Activated T-cell treated with anti-CD3 and anti-CD28 coated beads, Interleukin-2, amount 50 U/mL, for 4 hours (primary cell): ENCODE results near the gene CSNK2B. TPM values are rescaled to one million over a fixed set of nuclear protein-coding genes. Genes with fewer than 3 reads are reported as not detected.

Experiments used
- ATAC-seq, 2 donors: fragments of 200-7000 bp; cut with Tn5 transposase; one replicate each; pipeline ENCODE4 v1.10.0; 2021
- DNase-seq: peaks from one replicate; pipeline ENCODE4 v3.0.0-alpha.2; 2020
- H3K27me3 Mint-ChIP-seq: one replicate; pipeline ENCODE4 v1.8.0; 2021; ENCODE audit warnings: low read depth, mixed read lengths
- H3K36me3 Mint-ChIP-seq: one replicate; pipeline ENCODE4 v1.8.0; 2022; ENCODE audit warnings: mixed read lengths; ENCODE audit not compliant: insufficient read depth
- H3K4me1 Mint-ChIP-seq: one replicate; pipeline ENCODE4 v1.8.0; 2021; ENCODE audit warnings: low read depth, mixed read lengths
- H3K4me3 Mint-ChIP-seq: one replicate; pipeline ENCODE4 v1.8.0; 2021; ENCODE audit warnings: mild to moderate bottlenecking, moderate library complexity, mixed read lengths
- H3K9me3 Mint-ChIP-seq: one replicate; pipeline ENCODE4 v1.8.0; 2021; ENCODE audit warnings: mixed read lengths
- total RNA-seq, 3 donors: library from RNA; stranded (reverse); gene quantifications; one replicate each; pipeline ENCODE4 v1.2.1, GENCODE V29; 2021

CSNK2B gene
- total RNA-seq, 3 donors from 2014 or later: 301 to 311 (median 307) TPM

DNA sequence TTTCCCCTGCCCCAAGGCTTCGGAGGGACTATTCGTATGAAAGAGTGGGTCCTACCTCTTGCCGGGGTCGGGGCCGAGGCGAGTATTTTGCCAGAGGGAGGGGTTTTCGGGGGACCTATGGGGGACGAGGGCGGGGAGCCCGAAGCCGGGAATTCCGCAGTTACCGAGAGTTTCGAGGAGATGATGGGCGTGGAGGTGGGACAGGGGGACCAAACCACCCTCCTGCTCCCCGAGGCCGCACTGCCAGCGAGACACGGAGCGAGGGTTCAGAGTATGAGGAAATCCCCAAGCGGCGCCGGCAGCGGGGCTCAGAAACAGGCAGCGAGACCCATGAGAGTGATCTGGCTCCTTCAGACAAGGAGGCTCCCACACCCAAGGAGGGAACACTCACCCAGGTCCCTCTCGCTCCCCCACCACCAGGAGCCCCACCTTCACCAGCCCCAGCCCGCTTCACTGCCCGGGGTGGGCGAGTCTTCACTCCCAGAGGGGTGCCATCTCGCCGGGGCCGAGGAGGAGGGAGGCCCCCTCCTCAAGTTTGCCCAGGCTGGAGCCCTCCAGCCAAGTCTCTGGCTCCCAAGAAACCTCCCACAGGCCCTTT is 34.1 kb upstream of the CSNK2B start:
- Mint-ChIP-seq H3K27me3 (no peaks in the 10 kb centered on the region), H3K9me3 (no peaks in the 10 kb centered on the region), H3K4me1 (no peaks in the 10 kb centered on the region), H3K36me3 (peaks cover 50% of the 10 kb centered on the region), H3K4me3 (no peak overlapping the region)
- DNase-seq (no peak), ATAC-seq (no peak)

DNA sequence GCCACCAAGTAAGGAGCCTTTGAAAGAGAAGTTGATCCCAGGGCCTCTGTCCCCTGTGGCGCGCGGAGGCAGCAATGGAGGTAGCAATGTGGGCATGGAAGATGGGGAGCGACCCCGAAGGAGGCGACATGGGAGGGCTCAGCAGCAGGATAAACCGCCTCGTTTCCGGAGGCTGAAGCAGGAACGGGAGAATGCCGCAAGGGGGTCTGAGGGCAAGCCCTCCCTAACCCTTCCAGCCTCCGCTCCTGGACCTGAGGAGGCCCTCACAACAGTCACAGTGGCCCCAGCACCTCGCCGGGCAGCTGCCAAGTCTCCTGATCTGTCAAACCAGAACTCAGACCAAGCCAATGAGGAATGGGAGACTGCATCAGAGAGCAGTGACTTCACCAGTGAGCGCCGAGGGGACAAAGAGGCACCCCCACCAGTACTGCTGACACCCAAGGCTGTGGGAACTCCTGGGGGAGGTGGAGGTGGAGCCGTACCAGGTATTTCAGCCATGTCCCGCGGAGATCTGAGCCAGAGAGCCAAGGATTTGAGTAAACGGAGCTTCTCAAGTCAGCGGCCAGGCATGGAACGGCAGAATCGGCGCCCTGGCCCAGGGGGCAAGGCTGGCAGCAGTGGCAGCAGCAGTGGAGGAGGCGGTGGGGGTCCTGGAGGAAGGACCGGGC is 33.5 kb upstream of the CSNK2B start:
- no peak for ATAC-seq
- H3K36me3 Mint-ChIP-seq: peaks cover 51% of the 10 kb centered on the region
- no peaks in the 10 kb centered on the region for H3K27me3 Mint-ChIP-seq
- H3K4me3 Mint-ChIP-seq: no peak overlapping the region
- DNase-seq: no peak
- H3K4me1 Mint-ChIP-seq: no peaks in the 10 kb centered on the region
- H3K9me3 Mint-ChIP-seq: no peaks in the 10 kb centered on the region

DNA sequence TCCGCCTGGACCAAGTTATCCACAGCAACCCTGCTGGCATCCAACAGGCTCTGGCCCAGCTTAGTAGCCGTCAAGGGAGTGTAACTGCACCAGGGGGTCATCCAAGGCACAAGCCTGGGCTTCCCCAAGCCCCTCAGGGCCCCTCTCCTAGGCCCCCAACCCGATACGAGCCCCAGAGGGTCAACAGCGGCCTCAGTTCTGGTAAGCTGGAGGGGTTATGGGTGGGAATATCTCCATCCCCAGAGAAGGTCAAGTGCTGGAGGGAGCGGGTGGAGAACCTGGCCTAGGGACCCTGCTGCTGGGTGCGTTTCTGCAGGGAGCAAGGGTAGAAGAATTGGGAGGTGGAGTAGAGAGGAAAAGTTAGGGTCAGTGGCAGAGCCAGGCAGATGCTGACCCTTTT is 32.4 kb upstream of the CSNK2B start:
- no peak for ATAC-seq
- DNase-seq: no peak
- Mint-ChIP-seq H3K4me1 (no peaks in the 10 kb centered on the region), H3K4me3 (no peak overlapping the region), H3K9me3 (no peaks in the 10 kb centered on the region), H3K36me3 (peaks cover 42% of the 10 kb centered on the region), H3K27me3 (no peaks in the 10 kb centered on the region)

DNA sequence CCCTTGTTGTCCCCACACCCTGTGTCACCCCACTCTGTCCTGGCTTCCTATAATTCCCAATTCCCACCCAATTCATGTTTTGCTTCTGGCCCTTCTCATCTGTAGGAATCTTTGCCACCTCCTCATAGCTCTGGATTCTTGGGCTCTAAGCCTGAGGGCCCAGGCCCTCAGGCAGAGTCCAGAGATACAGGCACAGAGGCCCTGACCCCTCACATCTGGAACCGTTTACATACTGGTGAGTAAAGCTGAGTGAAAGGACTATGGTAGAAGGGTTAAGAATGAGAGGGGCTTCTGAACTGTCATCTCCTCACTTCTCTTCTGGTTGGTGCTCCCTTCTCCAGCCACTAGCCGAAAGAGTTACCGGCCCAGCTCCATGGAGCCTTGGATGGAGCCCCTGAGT is 31.7 kb upstream of the CSNK2B start:
- H3K4me3 Mint-ChIP-seq: no peak overlapping the region
- no peak for DNase-seq

DNA sequence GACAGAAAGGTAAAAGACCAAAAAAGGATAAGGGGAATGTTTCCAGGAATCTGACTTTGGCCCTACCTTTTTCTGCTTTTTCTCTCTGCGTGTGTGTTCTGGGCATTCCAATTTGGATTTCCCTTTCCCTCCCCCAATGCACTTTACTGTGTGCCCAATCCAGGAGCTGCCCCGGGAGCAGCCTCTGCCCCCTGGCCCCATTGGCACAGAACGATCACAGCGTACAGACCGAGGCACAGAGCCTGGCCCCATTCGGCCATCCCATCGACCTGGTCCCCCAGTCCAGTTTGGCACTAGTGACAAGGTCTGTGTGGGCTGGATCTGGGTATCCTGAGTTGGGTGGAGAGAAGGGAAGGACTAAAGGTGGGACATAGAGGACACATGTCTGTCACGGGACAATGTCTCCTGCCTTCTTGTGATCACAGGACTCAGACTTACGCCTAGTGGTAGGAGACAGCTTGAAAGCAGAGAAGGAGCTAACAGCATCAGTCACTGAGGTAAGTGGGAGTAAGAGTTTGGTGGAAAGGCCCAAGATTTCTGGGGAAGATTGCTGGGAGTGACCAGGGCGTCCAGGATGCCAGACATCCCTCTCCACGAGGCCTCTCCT is 30.8 kb upstream of the CSNK2B start:
- Mint-ChIP-seq H3K36me3 (peaks cover 45% of the 10 kb centered on the region), H3K4me3 (no peak overlapping the region), H3K27me3 (no peaks in the 10 kb centered on the region), H3K9me3 (no peaks in the 10 kb centered on the region), H3K4me1 (peaks cover 5% of the 10 kb centered on the region)
- ATAC-seq (no peak), DNase-seq (no peak)

More for the DNA sequence above, 31.7 kb upstream of the CSNK2B start:
- Mint-ChIP-seq H3K4me1 (no peaks in the 10 kb centered on the region), H3K36me3 (peaks cover 43% of the 10 kb centered on the region), H3K27me3 (no peaks in the 10 kb centered on the region), H3K9me3 (no peaks in the 10 kb centered on the region)
- no peak for ATAC-seq

DNA sequence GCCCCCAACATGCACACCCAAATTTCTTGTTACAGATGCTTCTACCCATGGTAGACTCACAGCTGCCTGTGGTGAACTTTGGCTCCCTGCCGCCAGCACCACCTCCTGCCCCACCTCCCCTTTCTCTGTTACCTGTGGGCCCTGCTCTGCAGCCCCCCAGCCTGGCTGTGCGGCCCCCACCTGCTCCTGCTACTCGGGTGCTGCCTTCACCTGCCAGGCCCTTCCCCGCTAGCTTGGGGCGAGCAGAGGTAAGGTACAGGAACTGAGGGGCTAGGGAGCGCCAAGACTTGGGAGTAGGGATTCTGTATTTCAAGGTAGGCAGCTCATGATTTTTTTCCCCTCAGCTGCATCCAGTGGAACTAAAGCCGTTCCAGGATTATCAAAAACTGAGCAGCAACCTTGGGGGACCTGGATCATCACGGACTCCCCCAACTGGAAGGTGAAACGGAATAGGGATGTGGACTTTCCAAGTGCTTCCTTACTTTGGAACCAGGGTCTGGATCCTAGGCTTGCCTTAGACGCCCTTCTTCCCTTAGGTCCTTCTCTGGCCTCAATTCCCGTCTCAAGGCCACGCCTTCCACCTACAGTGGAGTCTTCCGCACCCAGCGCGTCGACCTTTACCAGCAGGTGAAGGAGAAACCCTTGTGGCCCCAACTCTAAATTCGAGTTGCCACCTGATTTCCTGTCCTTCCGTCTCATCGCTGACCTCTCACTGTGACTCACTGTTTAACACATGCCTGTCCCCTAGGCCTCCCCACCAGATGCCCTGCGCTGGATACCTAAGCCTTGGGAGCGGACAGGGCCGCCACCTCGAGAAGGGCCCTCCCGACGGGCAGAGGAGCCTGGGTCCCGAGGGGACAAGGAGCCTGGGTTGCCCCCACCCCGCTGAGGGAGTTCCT is 28.9 kb upstream of the CSNK2B start:
- Mint-ChIP-seq H3K4me1 (peaks cover 5% of the 10 kb centered on the region), H3K36me3 (peaks cover 43% of the 10 kb centered on the region), H3K4me3 (no peak overlapping the region), H3K27me3 (no peaks in the 10 kb centered on the region), H3K9me3 (no peaks in the 10 kb centered on the region)
- DNase-seq (no peak), ATAC-seq (no peak)

DNA sequence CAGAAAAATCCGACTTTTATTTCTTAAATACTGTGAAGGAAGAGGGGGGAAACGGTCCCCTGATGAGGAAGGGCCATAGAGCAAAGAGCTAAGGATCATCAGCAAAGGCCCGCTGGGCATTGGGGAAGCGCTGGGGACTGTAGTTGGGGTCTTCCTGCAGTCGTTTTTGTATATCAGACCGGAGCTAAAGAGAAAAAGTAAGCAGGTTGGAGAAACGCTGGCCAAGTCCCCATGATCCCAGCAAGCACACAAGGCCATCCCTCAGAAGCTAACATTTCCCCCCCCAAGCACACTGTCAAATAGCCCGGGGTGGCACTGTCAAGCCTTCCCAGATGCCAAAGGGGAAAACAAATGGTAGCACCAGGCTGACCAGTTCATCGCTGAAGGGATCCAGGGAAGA is 26.8 kb upstream of the CSNK2B start:
- peak in 1 of 2 donors; percentile 8 for ATAC-seq
- Mint-ChIP-seq H3K4me3 (no peak overlapping the region), H3K36me3 (peaks cover 37% of the 10 kb centered on the region), H3K27me3 (no peaks in the 10 kb centered on the region), H3K9me3 (no peaks in the 10 kb centered on the region), H3K4me1 (peaks cover 5% of the 10 kb centered on the region)
- DNase-seq: no peak

DNA sequence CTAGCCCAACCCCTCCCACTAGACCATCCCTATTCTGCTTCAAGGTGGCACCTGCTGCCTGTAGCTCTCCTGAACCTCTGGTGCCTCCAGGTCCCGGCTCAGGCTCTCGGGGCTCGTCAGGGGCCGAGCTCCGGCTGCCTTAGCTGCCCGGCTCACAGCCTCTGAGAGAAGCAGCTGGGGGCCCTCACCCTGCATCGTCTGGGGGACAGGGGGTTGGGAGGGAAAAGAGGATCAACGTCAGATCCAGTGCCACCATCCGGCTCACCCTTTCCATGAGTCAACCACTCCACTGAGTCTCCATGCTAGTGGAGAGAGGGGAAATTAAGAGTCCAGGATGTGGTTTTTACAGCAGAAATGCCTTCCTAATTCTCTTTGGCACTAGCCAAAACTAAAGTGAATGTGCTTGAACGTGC is 26.4 kb upstream of the CSNK2B start:
- Mint-ChIP-seq H3K4me1 (peaks cover 5% of the 10 kb centered on the region), H3K4me3 (no peak overlapping the region), H3K36me3 (peaks cover 35% of the 10 kb centered on the region), H3K9me3 (no peaks in the 10 kb centered on the region), H3K27me3 (no peaks in the 10 kb centered on the region)
- peak in 1 of 2 donors; percentile 30 for ATAC-seq
- DNase-seq: no peak

DNA sequence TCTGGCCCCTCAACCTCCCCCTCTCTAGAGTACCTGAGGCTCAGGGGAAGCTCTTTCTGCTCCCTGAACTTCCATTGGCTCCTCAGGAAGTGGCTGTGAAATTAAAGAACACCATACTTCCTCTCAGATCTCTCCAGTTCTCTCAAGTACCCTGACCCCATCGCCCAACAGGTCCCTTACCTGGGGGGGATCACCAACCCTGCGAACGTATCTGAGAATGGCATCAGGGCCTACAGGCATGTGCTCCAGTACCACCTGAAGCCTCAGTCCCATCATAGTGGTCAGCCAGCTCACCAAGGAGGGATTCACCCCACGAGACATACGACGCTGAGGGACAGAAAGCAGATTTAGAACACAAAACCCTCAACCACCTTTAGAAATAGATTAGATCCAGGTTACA is 25.3 kb upstream of the CSNK2B start:
- no peaks in the 10 kb centered on the region for H3K27me3 Mint-ChIP-seq
- no peaks in the 10 kb centered on the region for H3K9me3 Mint-ChIP-seq
- peaks cover 5% of the 10 kb centered on the region for H3K4me1 Mint-ChIP-seq
- no peak for DNase-seq
- H3K36me3 Mint-ChIP-seq: peaks cover 36% of the 10 kb centered on the region
- no peak overlapping the region for H3K4me3 Mint-ChIP-seq
- ATAC-seq: no peak

DNA sequence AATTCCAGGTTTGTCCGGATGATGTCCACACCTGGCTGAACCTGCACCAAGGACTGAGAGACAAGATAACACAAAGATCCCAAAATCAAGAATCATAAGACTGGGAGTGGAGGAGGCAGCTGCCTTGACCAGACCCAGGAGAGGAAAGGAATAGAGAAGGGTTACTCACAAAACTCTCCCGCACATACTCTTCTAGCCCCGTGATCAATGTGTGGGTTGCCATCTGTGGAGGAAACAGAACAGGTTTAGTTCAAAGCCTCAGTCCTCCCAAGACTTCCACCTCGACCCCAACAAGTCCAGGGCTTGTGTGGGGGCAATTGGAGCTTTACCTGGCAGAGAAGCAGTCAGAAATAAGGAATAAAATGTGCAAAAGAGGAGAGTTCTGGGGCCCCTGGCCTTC is 24.5 kb upstream of the CSNK2B start:
- H3K4me3 Mint-ChIP-seq: no peak overlapping the region
- H3K9me3 Mint-ChIP-seq: no peaks in the 10 kb centered on the region
- H3K36me3 Mint-ChIP-seq: peaks cover 30% of the 10 kb centered on the region
- ATAC-seq (no peak), DNase-seq (no peak)
- no peaks in the 10 kb centered on the region for H3K27me3 Mint-ChIP-seq
- H3K4me1 Mint-ChIP-seq: peaks cover 5% of the 10 kb centered on the region

DNA sequence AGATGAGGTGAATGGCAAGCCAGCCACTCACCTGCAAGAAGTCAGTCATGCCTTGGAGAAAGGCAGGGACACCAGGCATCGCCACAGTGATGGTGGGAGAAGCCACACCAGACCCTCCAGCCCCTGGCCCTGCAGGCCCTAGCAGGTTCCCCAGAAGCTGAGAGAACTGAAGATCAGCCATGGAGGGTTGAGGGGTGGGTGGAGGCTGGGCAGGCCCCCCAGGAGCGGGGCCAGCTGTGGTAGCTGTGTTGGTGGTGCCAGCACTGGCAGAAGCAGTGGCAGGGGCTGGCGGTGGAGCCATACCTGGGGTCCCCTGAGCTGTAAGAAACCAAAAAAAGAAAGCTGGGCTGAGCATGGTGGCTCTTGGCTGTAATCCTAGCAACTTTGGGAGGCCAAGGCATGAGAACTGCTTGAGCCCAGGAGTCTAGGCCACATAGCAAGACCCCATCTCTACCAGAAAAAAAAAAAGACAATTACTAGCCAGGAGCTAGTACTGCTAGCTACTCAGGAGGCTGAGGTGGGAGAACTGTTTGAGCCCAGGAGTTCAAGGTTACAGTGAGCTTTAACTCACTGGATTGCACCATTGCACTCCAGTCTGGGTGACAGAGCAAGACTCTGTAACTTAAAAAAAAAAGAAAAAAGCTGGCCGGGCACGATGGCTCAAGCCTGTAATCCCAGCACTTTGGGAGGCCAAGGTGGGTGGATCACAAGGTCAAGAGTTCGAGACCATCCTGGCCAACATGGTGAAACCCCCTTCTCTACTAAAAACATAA is 22.9 kb upstream of the CSNK2B start:
- H3K9me3 Mint-ChIP-seq: no peaks in the 10 kb centered on the region
- H3K27me3 Mint-ChIP-seq: no peaks in the 10 kb centered on the region
- peaks cover 5% of the 10 kb centered on the region for H3K4me1 Mint-ChIP-seq
- no peak overlapping the region for H3K4me3 Mint-ChIP-seq
- no peak for DNase-seq
- ATAC-seq: no peak
- peaks cover 30% of the 10 kb centered on the region for H3K36me3 Mint-ChIP-seq

DNA sequence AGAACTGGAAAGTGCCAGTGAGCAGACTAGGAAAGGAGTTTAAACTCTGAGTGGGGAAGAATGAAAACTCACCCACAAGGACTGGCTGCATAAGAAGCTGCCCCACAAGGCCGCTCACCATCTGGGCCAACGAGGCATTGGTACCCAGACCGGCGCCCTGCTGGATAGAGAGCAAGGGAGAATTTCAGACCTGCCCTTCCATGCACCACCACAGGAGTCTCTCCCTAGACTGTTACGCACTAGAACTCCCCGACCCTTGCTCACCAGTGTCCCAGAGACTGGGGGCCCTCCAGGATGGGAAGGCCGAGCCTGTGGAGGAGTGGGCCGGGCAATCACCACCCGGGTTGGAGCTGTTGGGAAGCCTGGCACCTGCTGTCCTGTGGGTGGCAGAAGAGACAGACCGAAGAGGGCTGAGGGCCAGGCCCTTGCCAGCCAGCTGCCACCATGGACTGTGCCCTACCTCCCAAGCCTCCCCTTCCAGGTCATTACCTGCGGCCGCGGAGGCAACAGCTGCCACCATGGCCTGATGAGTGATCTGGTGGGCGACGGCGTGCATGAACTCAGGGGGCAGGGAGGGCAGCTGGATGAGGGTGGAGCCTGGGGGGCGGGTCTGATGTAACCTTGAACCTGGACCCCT is 21.9 kb upstream of the CSNK2B start:
- Mint-ChIP-seq H3K27me3 (no peaks in the 10 kb centered on the region), H3K4me3 (no peak overlapping the region), H3K9me3 (no peaks in the 10 kb centered on the region), H3K36me3 (peaks cover 33% of the 10 kb centered on the region), H3K4me1 (peaks cover 5% of the 10 kb centered on the region)
- no peak for ATAC-seq
- no peak for DNase-seq

DNA sequence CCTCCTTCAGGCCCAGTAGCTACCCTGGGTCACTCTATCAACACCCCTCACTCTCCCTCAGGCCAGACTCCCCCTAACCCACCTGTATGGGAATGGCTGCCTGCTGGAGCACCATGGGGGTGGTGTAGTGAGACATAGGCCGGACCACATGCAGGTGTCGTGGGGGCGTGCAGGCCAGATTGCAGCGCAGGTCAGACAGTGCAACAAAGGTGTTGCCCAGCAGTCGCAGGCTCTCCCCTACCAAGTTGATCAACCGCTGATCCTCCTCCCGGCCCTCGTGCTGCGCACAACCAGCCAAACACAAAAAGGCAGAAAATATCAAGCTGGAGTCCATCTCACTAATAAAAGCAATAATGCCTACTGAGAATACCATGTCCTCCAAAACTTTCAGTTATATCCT is 20.6 kb upstream of the CSNK2B start:
- Mint-ChIP-seq H3K4me3 (no peak overlapping the region), H3K4me1 (peaks cover 10% of the 10 kb centered on the region), H3K27me3 (no peaks in the 10 kb centered on the region), H3K36me3 (peaks cover 38% of the 10 kb centered on the region), H3K9me3 (no peaks in the 10 kb centered on the region)
- DNase-seq: no peak
- ATAC-seq: no peak
